Esophagus (tissue), 2 donors: ENCODE measurements around the gene EMILIN2. TPM values are rescaled to one million over a fixed set of nuclear protein-coding genes. Genes with fewer than 3 reads are reported as not detected.
A peak's percentile ranks its signal among the peaks of the same experiment; 100 is the strongest.

ENCODE experiments used
- H3K27ac ChIP-seq, 2 donors: one replicate each; pipeline ENCODE4 v1.5.1; 2013; ENCODE audit warnings: low read depth in 2 of 2, mild to moderate bottlenecking in 2 of 2, inconsistent platforms in 1 of 2, low read length in 1 of 2, moderate library complexity in 1 of 2
- H3K27me3 ChIP-seq, 2 donors: one replicate each; pipeline ENCODE4 v1.6.1; 2013; ENCODE audit warnings: low read length in 2 of 2, control low read depth in 1 of 2, mild to moderate bottlenecking in 1 of 2; ENCODE audit not compliant: insufficient read depth in 2 of 2, control insufficient read depth in 1 of 2
- H3K36me3 ChIP-seq, 2 donors: one replicate each; pipeline ENCODE4 v1.6.1; 2013; ENCODE audit warnings: low read length in 1 of 2; ENCODE audit not compliant: control insufficient read depth in 2 of 2, insufficient read depth in 2 of 2
- H3K4me1 ChIP-seq, 2 donors: one replicate each; pipeline ENCODE4 v1.6.1; 2013; ENCODE audit warnings: low read length in 1 of 2; ENCODE audit not compliant: control insufficient read depth in 2 of 2, insufficient read depth in 2 of 2
- H3K4me3 ChIP-seq, 2 donors: one replicate each; pipeline ENCODE4 v1.5.1; 2013; ENCODE audit warnings: low read length in 2 of 2, mild to moderate bottlenecking in 2 of 2, low read depth in 1 of 2, moderate library complexity in 1 of 2
- H3K9me3 ChIP-seq, 2 donors: one replicate each; pipeline ENCODE4 v1.6.1; 2013; ENCODE audit warnings: mild to moderate bottlenecking in 2 of 2, low read depth in 1 of 2, low read length in 1 of 2, moderate library complexity in 1 of 2; ENCODE audit not compliant: control insufficient read depth in 2 of 2, insufficient read depth in 1 of 2
- WGBS, 2 donors: extraction: QIAGEN DNeasy Blood & Tissue Kit; methylation state at CpG; one replicate each; pipeline ENCODE4 v1.1.7; 2013; 5-methylcytosine and 5-hydroxymethylcytosine counted together
- polyA plus RNA-seq, 2 donors: library from polyadenylated mRNA; stranded (reverse); fragments of 200-250 nt; gene quantifications; one replicate each; pipeline ENCODE4 v1.2.3, GENCODE V29; 2013
- donor health status: healthy with polysubstance abuse.
- donor health status: Bipolar disorder and iron deficiency.

Gene EMILIN2
- polyA plus RNA-seq, 2 donors, result 1.3 to 2.0 TPM

GRCh38 chr18:2903006-2903405, 56.2 kb downstream of the EMILIN2 start:
- no peaks in the 10 kb centered on the region for H3K36me3 ChIP-seq
- H3K4me3 ChIP-seq, result no peak overlapping the region
- WGBS, 2 donors, result 11 to 30% methylated on average over 5 of the region's 5 CpGs
- H3K27ac ChIP-seq, result peak overlapping the region in 1 of 2 donors; percentile 8
- peaks cover 4 to 5% of the 10 kb centered on the region in 2 donors for H3K4me1 ChIP-seq
- no peaks in the 10 kb centered on the region for H3K9me3 ChIP-seq
- H3K27me3 ChIP-seq, result no peaks in the 10 kb centered on the region

GRCh38 chr18:2905854-2906703, 59.3 kb downstream of the EMILIN2 start:
- Histone ChIP-seq H3K36me3 (peaks cover 0 to 7% of the 10 kb centered on the region in 2 donors), H3K27me3 (no peaks in the 10 kb centered on the region), H3K4me1 (peaks cover 4 to 5% of the 10 kb centered on the region in 2 donors), H3K27ac (peak overlapping the region; percentile 47 to 65), H3K4me3 (peak overlapping the region; percentile 56 to 57), H3K9me3 (no peaks in the 10 kb centered on the region)
- WGBS, 2 donors, result 10% methylated on average over 83 to 92 of the region's 92 CpGs

- Histone ChIP-seq H3K36me3 (peaks cover 0 to 7% of the 10 kb centered on the region in 2 donors), H3K4me1 (peaks cover 4 to 5% of the 10 kb centered on the region in 2 donors), H3K27ac (peak overlapping the region; percentile 47 to 65), H3K4me3 (peak overlapping the region; percentile 56 to 57), H3K27me3 (no peaks in the 10 kb centered on the region), H3K9me3 (no peaks in the 10 kb centered on the region)
- WGBS, 2 donors, result 3 to 4% methylated on average over 73 of the region's 73 CpGs
Measured at GRCh38 chr18:2906704-2907549, 60.1 kb downstream of the EMILIN2 start.

DNA sequence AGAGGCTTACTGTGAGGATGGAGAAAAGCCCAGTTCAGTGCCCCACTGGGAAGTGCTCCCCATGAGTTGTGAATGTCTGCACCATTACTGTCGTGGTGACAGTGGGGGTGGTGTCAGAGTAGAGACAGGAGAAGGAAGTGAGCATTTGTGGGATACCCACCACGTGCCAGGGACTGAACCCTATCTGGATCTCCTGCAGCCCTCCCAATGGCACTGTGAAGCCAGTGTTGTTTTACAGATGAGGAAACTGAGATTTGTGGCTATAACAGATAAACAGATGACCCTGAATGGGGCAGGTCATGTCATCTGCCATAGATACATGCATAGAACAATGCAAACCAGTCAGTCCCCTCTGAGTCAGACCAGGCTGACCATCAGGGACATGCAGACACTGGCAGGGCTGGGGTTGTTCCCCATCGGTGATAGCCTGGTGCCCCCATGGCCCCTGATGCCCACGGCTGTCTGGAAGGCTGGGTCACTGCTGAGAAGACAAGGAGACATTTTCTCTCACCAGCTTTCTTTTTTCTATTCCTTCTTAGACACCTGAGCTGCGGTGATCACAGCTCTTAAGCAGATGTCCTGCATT, 60.8 kb downstream of the EMILIN2 start:
- Histone ChIP-seq H3K4me3 (no peak overlapping the region), H3K27ac (no peak overlapping the region), H3K9me3 (no peaks in the 10 kb centered on the region)

GRCh38 chr18:2908166-2908945, 61.5 kb downstream of the EMILIN2 start:
- Histone ChIP-seq H3K4me3 (no peak overlapping the region), H3K36me3 (peaks cover 0 to 10% of the 10 kb centered on the region in 2 donors), H3K27me3 (no peaks in the 10 kb centered on the region), H3K27ac (no peak overlapping the region), H3K9me3 (no peaks in the 10 kb centered on the region), H3K4me1 (peaks cover 4 to 5% of the 10 kb centered on the region in 2 donors)
- WGBS, 2 donors, result 91 to 92% methylated on average over 9 of the region's 9 CpGs

More for the DNA sequence above, 60.8 kb downstream of the EMILIN2 start:
- Histone ChIP-seq H3K36me3 (peaks cover 0 to 7% of the 10 kb centered on the region in 2 donors), H3K27me3 (no peaks in the 10 kb centered on the region), H3K4me1 (peaks cover 4 to 5% of the 10 kb centered on the region in 2 donors)
- WGBS, 2 donors, result 73 to 81% methylated on average over 5 of the region's 5 CpGs

GRCh38 chr18:2908946-2909335, 62.1 kb downstream of the EMILIN2 start:
- Histone ChIP-seq H3K9me3 (no peaks in the 10 kb centered on the region), H3K4me1 (peaks cover 4 to 5% of the 10 kb centered on the region in 2 donors), H3K27ac (no peak overlapping the region), H3K36me3 (peaks cover 0 to 14% of the 10 kb centered on the region in 2 donors), H3K27me3 (no peaks in the 10 kb centered on the region), H3K4me3 (no peak overlapping the region)
- WGBS, 2 donors, result 91 to 100% methylated on average over 2 of the region's 2 CpGs

DNA sequence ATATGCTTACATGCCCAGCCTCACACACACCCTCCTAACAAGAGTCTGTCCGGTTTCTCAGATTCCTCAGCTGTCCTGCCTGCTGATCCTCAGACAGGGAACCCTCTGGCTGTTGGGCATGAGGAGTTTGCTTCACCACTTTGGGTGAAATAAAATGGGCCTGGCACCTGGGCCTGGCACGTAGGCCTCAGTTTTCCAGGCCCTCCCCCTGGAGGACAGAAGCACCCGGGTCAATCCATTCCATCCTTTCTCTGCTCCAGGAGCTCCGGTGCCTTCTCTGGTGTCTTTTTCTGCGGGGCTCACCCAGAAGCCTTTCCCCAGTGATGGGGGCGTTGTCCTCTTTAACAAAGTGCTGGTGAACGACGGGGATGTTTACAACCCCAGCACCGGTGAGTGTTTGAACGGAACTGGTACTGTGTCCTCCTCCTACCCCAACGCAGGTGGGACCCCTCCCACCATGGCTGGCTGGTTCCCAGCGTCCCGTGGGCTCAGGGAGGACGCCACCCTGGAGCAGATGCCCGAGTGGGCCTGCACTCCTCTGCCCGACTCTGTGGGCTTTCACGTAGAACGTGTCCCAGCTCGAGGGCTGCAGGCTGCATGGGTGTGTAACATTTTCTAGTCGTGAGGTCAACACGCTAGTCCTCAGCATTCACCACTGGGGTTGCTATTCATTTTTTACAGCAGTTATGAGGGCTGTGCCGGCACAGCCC, 62.8 kb downstream of the EMILIN2 start:
- Histone ChIP-seq H3K4me1 (peaks cover 4 to 5% of the 10 kb centered on the region in 2 donors), H3K27me3 (no peaks in the 10 kb centered on the region), H3K4me3 (no peak overlapping the region), H3K36me3 (peaks cover 0 to 19% of the 10 kb centered on the region in 2 donors), H3K27ac (no peak overlapping the region), H3K9me3 (no peaks in the 10 kb centered on the region)
- 77 to 84% methylated on average over 22 of the region's 22 CpGs for WGBS, 2 donors

- Histone ChIP-seq H3K27ac (no peak overlapping the region), H3K4me1 (peaks cover 4 to 5% of the 10 kb centered on the region in 2 donors), H3K9me3 (no peaks in the 10 kb centered on the region), H3K4me3 (no peak overlapping the region), H3K36me3 (peaks cover 0 to 19% of the 10 kb centered on the region in 2 donors), H3K27me3 (no peaks in the 10 kb centered on the region)
- WGBS, 2 donors, result 94% methylated on average over 10 of the region's 10 CpGs
Measured at GRCh38 chr18:2910261-2910660, 63.5 kb downstream of the EMILIN2 start.
